Epithelial cell of proximal tubule (primary cell): Measurements from ENCODE around the gene P2RY14. TPM values are rescaled to one million over a fixed set of nuclear protein-coding genes. Genes with fewer than 3 reads are reported as not detected.

Experiments
- DNase-seq: peaks from one replicate; pipeline ENCODE4 v3.0.0-alpha.2; 2011; ENCODE audit warnings: low read depth
- H3K4me3 ChIP-seq: 2 replicates; pipeline ENCODE4 v1.5.1; 2011; ENCODE audit warnings: low read depth, mild to moderate bottlenecking, low read length
- CTCF ChIP-seq: conservative IDR thresholded peaks from 2 replicates; pipeline ENCODE4 v1.5.1; 2012; ENCODE audit warnings: low read depth, mild to moderate bottlenecking, low read length
- total RNA-seq: library from RNA; depleted of rRNA; stranded (reverse); fragments of >200 nt; gene quantifications from 2 replicates; pipeline ENCODE4 v1.2.3, GENCODE V29; 2015

The P2RY14 gene
- total RNA-seq, 1 donor from 2014 or later, result not detected

GRCh38 chr3:151219056-151219455 is 59.3 kb downstream of the P2RY14 start:
- peak; percentile 52 for DNase-seq
- TF ChIP-seq CTCF, result no peak
- H3K4me3 ChIP-seq, result no peak overlapping the region

DNA sequence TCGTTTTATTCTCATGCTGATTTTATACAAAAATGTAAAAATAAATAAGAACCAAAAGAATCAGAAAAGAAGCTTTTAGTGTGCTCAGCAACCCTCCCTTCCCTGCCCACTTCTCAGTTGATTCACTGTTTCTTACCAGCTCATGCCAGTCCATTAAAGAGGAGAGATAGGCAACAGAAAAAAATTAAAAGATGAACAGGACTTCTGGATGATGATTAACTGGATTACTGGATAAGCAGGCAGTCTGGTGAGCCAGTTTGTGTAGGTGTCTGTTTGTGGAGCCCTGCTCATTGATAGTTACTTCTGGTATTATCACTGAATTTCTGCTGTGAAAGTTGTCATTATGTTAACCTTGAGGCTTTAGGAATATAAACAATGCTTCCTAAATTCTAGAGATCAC is 60.2 kb downstream of the P2RY14 start:
- DNase-seq, result no peak
- no peak for TF ChIP-seq CTCF
- H3K4me3 ChIP-seq, result no peak overlapping the region

GRCh38 chr3:151216641-151217607 is 61.4 kb downstream of the P2RY14 start:
- no peak for DNase-seq
- H3K4me3 ChIP-seq, result no peak overlapping the region
- TF ChIP-seq CTCF, result no peak

DNA sequence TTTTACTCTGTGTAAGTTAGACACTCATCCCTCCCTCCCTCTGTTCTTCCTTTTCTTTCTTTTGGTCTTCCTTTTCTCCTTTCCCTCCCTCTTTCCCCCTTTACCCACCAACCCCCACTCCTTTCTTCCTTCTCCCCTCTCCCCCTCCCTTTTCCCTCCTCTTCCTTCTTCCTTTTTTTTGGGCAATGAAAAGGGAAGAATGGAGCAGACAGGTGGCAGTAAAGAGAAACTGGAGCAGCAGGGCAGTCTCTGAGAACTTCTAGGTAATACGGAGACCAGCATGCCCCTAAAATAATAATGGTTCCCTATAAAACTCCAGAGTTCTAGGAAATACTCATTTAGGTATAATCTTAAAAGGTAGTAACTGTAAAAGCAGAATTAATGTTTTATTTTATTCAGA is 63.9 kb downstream of the P2RY14 start:
- peak; percentile 36 for TF ChIP-seq CTCF
- DNase-seq, result no peak
- H3K4me3 ChIP-seq, result no peak overlapping the region

DNA sequence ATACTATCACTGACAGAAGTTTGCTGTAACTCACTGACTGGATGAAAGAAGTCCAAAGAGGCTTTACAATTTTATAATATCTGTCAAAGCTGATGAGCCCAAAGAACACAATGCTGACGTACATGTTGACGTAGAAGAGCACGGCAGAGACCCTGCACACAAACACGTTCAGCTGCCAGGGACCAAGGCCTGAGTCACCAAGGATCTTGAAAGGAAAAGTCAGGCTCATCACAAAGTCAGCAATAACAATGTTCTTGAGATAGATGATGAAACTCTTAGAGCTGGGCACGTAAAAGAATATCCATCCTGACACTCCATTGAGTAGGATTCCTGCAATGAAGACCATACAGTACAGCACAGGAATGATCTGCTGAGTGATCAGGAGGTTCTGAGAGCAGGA is 64.5 kb downstream of the P2RY14 start:
- no peak for TF ChIP-seq CTCF
- DNase-seq, result no peak
- H3K4me3 ChIP-seq, result no peak overlapping the region

GRCh38 chr3:151213151-151213550 is 65.2 kb downstream of the P2RY14 start:
- no peak overlapping the region for H3K4me3 ChIP-seq
- TF ChIP-seq CTCF, result no peak
- DNase-seq, result no peak
